ENCODE results near the gene PPP1R1B. TPM values are rescaled to one million over a fixed set of nuclear protein-coding genes. Genes with fewer than 3 reads are reported as not detected.
A peak's percentile ranks its signal among the peaks of the same experiment; 100 is the strongest.

PPP1R1B gene
- total and polyA plus RNA-seq, 2 donors (not counting 1 experiment from before 2014, with no cell fraction given), result not detected

- POLR2A ChIA-PET, result no interaction called here
- peaks cover 46% of the 10 kb centered on the region for H3K4me1 Mint-ChIP-seq
- Histone ChIP-seq H3K9me3 (ENCODE audit: control extremely low read depth in 1 of 3, control insufficient read depth in 2 of 3, insufficient read depth in 1 of 3, low read length in 2 of 3) (peaks cover 0 to 50% (median 0%) of the 10 kb centered on the region in 3 donors), H3K27ac (ENCODE audit: low read length in 2 of 2) (no peak overlapping the region), H3K4me3 (ENCODE audit: control extremely low read depth in 1 of 5, extremely low read depth in 1 of 5, insufficient read depth in 1 of 5, low read depth in 2 of 5, low read length in 4 of 5) (no peak overlapping the region), H3K27me3 (replicated peaks in 1 of 4; ENCODE audit: control extremely low read depth in 1 of 4, control insufficient read depth in 3 of 4, insufficient read depth in 4 of 4, low read length in 3 of 4) (peaks cover 0 to 97% (median 74%) of the 10 kb centered on the region in 4 experiments), H4K20me1 (ENCODE audit: control insufficient read depth, insufficient read depth, low read length, poor library complexity, severe bottlenecking) (no peaks in the 10 kb centered on the region), H3K79me2 (ENCODE audit: control insufficient read depth, insufficient read depth, low read length) (no peaks in the 10 kb centered on the region), H3K4me2 (replicated peaks; ENCODE audit: low read depth, low read length, poor library complexity, severe bottlenecking) (no peak overlapping the region), H2AFZ (ENCODE audit: insufficient read depth, low read depth, low read length, poor library complexity, severe bottlenecking) (no peak overlapping the region), H3K36me3 (replicated peaks in 1 of 2; ENCODE audit: control extremely low read depth in 1 of 2, control insufficient read depth in 1 of 2, extremely low read depth in 1 of 2, insufficient read depth in 2 of 2, low read length in 1 of 2) (no peaks in the 10 kb centered on the region), H3K9ac (ENCODE audit: low read length) (no peak overlapping the region), H3K4me1 (ENCODE audit: control insufficient read depth in 2 of 2, insufficient read depth in 2 of 2, low read length in 2 of 2) (peaks cover 48 to 57% of the 10 kb centered on the region in 2 donors)
- H3K27me3 Mint-ChIP-seq, result peaks cover 74% of the 10 kb centered on the region
- no peak overlapping the region for H3K27ac Mint-ChIP-seq
- DNase-seq (peak; percentile 40), ATAC-seq (ENCODE audit: low read depth) (no peak)
- H3K9me3 Mint-ChIP-seq (ENCODE audit: insufficient read depth), result no peaks in the 10 kb centered on the region
- intact Hi-C loops (cut with micrococcal nuclease), result no loop called here
- TF ChIP-seq CTCF (IDR thresholded peaks at IDR 0.05) (no peak), EZH2 (IDR thresholded peaks at IDR 0.05; ENCODE audit: borderline replicate concordance, insufficient read depth, low read depth, low read length, poor library complexity, severe bottlenecking) (peak; percentile 37)
- H3K4me3 Mint-ChIP-seq, result peak overlapping the region; percentile 10
- WGBS (ENCODE audit: insufficient coverage), result 2% methylated on average over 9 of the region's 13 CpGs
- CTCF ChIA-PET, result interaction anchor here (1.1 to 1.8 kb wide), 3 partner anchors 21 to 34 kb away, joined by 3 to 5 read pairs (median 3); no protein-coding TSS in a partner anchor
These were observed 26.3 kb upstream of the PPP1R1B start for GRCh38 chr17:39600288-39600996.

- 13% methylated on average over 12 of the region's 21 CpGs for WGBS (ENCODE audit: insufficient coverage)
- TF ChIP-seq CTCF (IDR thresholded peaks at IDR 0.05), result no peak
- TF ChIP-seq EZH2 (IDR thresholded peaks at IDR 0.05; ENCODE audit: borderline replicate concordance, insufficient read depth, low read depth, low read length, poor library complexity, severe bottlenecking), result no peak
- POLR2A ChIA-PET, result interaction anchor here (0.5 kb wide), 1 partner anchor 9 kb away, joined by 4 read pairs; no protein-coding TSS in a partner anchor
These were observed 25.7 kb upstream of the PPP1R1B start for GRCh38 chr17:39600997-39601597.

More at GRCh38 chr17:39600997-39601597, 25.7 kb upstream of the PPP1R1B start:
- no peaks in the 10 kb centered on the region for H3K79me2 ChIP-seq (ENCODE audit: control insufficient read depth, insufficient read depth, low read length)
- H4K20me1 ChIP-seq (ENCODE audit: control insufficient read depth, insufficient read depth, low read length, poor library complexity, severe bottlenecking), result no peaks in the 10 kb centered on the region
- H3K4me1 ChIP-seq (ENCODE audit: control insufficient read depth in 2 of 2, insufficient read depth in 2 of 2, low read length in 2 of 2), result peaks cover 54 to 60% of the 10 kb centered on the region in 2 donors
- no peak overlapping the region for H3K27ac ChIP-seq (ENCODE audit: low read length in 2 of 2)
- DNase-seq (peak; percentile 35), ATAC-seq (ENCODE audit: low read depth) (no peak)
- intact Hi-C loops (cut with micrococcal nuclease), result no loop called here
- no peaks in the 10 kb centered on the region for H3K9me3 Mint-ChIP-seq (ENCODE audit: insufficient read depth)
- H3K36me3 ChIP-seq (replicated peaks in 1 of 2; ENCODE audit: control extremely low read depth in 1 of 2, control insufficient read depth in 1 of 2, extremely low read depth in 1 of 2, insufficient read depth in 2 of 2, low read length in 1 of 2), result no peaks in the 10 kb centered on the region
- no peak overlapping the region for H3K4me3 Mint-ChIP-seq
- H3K4me2 ChIP-seq (replicated peaks; ENCODE audit: low read depth, low read length, poor library complexity, severe bottlenecking), result no peak overlapping the region
- no peak overlapping the region for H2AFZ ChIP-seq (ENCODE audit: insufficient read depth, low read depth, low read length, poor library complexity, severe bottlenecking)
- H3K27me3 Mint-ChIP-seq, result peaks cover 68% of the 10 kb centered on the region
- peaks cover 0 to 54% (median 0%) of the 10 kb centered on the region in 3 donors for H3K9me3 ChIP-seq (ENCODE audit: control extremely low read depth in 1 of 3, control insufficient read depth in 2 of 3, insufficient read depth in 1 of 3, low read length in 2 of 3)
- H3K9ac ChIP-seq (ENCODE audit: low read length), result no peak overlapping the region
- CTCF ChIA-PET, result interaction anchor here (0.8 to 1.8 kb wide), 3 partner anchors 21 to 34 kb away, joined by 3 to 5 read pairs (median 4); no protein-coding TSS in a partner anchor
- no peak overlapping the region for H3K27ac Mint-ChIP-seq
- peaks cover 0 to 96% (median 72%) of the 10 kb centered on the region in 4 experiments for H3K27me3 ChIP-seq (replicated peaks in 1 of 4; ENCODE audit: control extremely low read depth in 1 of 4, control insufficient read depth in 3 of 4, insufficient read depth in 4 of 4, low read length in 3 of 4)
- H3K4me3 ChIP-seq (ENCODE audit: control extremely low read depth in 1 of 5, extremely low read depth in 1 of 5, insufficient read depth in 1 of 5, low read depth in 2 of 5, low read length in 4 of 5), result no peak overlapping the region
- H3K4me1 Mint-ChIP-seq, result peaks cover 47% of the 10 kb centered on the region

All from B cell (primary cell).